Common myeloid progenitor, CD34-positive (primary cell): ENCODE measurements around the gene FCRL1.

Experiments
- CTCF ChIA-PET: fragments of 350-600 bp; sonication (Branson Sonifier 250); formaldehyde crosslinking; loops from one replicate; lab custom pipeline; 2021; ENCODE audit warnings: antibody characterized with exemption; lab: Charles Lee
- POLR2A ChIA-PET: fragments of 350-600 bp; sonication (Branson Sonifier 250); formaldehyde crosslinking; loops from one replicate; lab custom pipeline; 2021; ENCODE audit warnings: antibody characterized with exemption; lab: Charles Lee
- DNase-seq, 3 donors: peaks; one replicate each; pipeline versions ENCODE4 v3.0.0 to v3.0.0-alpha.2; 2013
- H3K27ac ChIP-seq, 2 experiments: 1 replicate in 1 of 2; 2 replicates in 1 of 2; pipeline ENCODE4 v1.7.0; 2013; ENCODE audit warnings: inconsistent platforms in 2 of 2, low read length in 2 of 2, mild to moderate bottlenecking in 2 of 2, low read depth in 1 of 2, moderate library complexity in 1 of 2; ENCODE audit not compliant: severe bottlenecking in 2 of 2, insufficient read depth in 1 of 2, poor library complexity in 1 of 2
- H3K27me3 ChIP-seq, 5 experiments: replicated peaks in 2 of 5; 1 replicate in 3 of 5; 2 replicates in 2 of 5; pipeline versions ENCODE4 v1.6.1 to v1.7.0; 2013; ENCODE audit warnings: low read length in 4 of 5, mild to moderate bottlenecking in 2 of 5, moderate library complexity in 2 of 5, inconsistent platforms in 1 of 5; ENCODE audit not compliant: insufficient read depth in 5 of 5, control insufficient read depth in 4 of 5
- H3K36me3 ChIP-seq, 4 experiments: 1 replicate in 2 of 4; 2 replicates in 2 of 4; pipeline versions ENCODE4 v1.6.1 to v1.7.0; 2013; ENCODE audit warnings: low read length in 3 of 4, control low read depth in 1 of 4, mild to moderate bottlenecking in 1 of 4; ENCODE audit not compliant: control insufficient read depth in 4 of 4, insufficient read depth in 4 of 4
- H3K4me1 ChIP-seq, 4 experiments: 1 replicate in 3 of 4; 2 replicates in 1 of 4; pipeline versions ENCODE4 v1.6.1 to v1.7.1; 2013; ENCODE audit warnings: low read length in 3 of 4, mild to moderate bottlenecking in 3 of 4, control low read depth in 1 of 4, inconsistent platforms in 1 of 4, moderate library complexity in 1 of 4; ENCODE audit not compliant: control insufficient read depth in 4 of 4, insufficient read depth in 4 of 4; ENCODE audit errors: control extremely low read depth in 1 of 4
- H3K4me3 ChIP-seq, 7 experiments: 1 replicate in 4 of 7; 2 replicates in 3 of 7; pipeline versions ENCODE4 v1.5.1 to v1.7.0; 2013; ENCODE audit warnings: mild to moderate bottlenecking in 7 of 7, low read length in 6 of 7, moderate library complexity in 6 of 7, inconsistent platforms in 2 of 7, low read depth in 2 of 7, control low read depth in 1 of 7; ENCODE audit not compliant: insufficient read depth in 4 of 7, control insufficient read depth in 1 of 7; ENCODE audit errors: extremely low read depth in 1 of 7
- H3K9me3 ChIP-seq, 5 experiments: 1 replicate in 4 of 5; 2 replicates in 1 of 5; pipeline versions ENCODE4 v1.6.1 to v1.7.1; 2013; ENCODE audit warnings: low read length in 4 of 5, mild to moderate bottlenecking in 2 of 5, inconsistent platforms in 1 of 5, low read depth in 1 of 5, moderate library complexity in 1 of 5; ENCODE audit not compliant: control insufficient read depth in 4 of 5, insufficient read depth in 2 of 5; ENCODE audit errors: control extremely low read depth in 1 of 5
- WGBS: methylation state at CpG from one replicate; pipeline ENCODE4 v1.1.5; 2013; ENCODE audit not compliant: insufficient coverage; 5-methylcytosine and 5-hydroxymethylcytosine counted together

Gene FCRL1

DNA sequence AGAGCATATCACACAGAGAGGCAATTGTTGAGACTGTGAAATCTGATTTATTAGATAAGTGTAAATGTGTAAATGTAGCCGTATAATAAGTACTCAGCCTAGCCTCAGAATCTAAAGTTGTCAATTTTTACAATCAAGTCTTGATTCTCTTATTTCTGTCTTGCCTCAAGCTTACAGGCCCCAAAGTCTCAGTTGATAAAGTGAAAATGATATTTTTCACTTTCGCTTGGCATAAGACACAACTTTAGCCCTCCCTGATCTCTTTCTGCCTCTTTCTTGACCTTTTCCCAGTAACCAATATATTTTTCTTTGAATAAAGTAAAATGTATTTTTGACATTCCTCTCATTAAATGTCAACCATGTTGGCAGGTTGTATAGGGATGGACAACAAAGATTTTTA, 11.0 kb upstream of the FCRL1 start:
- Histone ChIP-seq H3K27ac (no peak overlapping the region), H3K9me3 (peaks cover 0 to 3% (median 2%) of the 10 kb centered on the region in 5 experiments), H3K4me3 (no peak overlapping the region), H3K27me3 (no peaks in the 10 kb centered on the region), H3K4me1 (no peaks in the 10 kb centered on the region), H3K36me3 (no peaks in the 10 kb centered on the region)
- POLR2A ChIA-PET = interaction anchor here (1.0 kb wide), 1 partner anchor 591 kb away, joined by 3 read pairs; no protein-coding TSS in a partner anchor
- WGBS = no CpG with 5 or more reads among the region's 2 CpGs
- CTCF ChIA-PET = interaction anchor here (0.9 kb wide), 1 partner anchor 12 kb away, joined by 3 read pairs; no protein-coding TSS in a partner anchor
- DNase-seq = no peak

GRCh38 chr1:157829711-157830110, 9.8 kb upstream of the FCRL1 start:
- no peak overlapping the region for H3K4me3 ChIP-seq
- peaks cover 0 to 3% (median 2%) of the 10 kb centered on the region in 5 experiments for H3K9me3 ChIP-seq
- WGBS = 80% methylated on average over 1 of the region's 3 CpGs
- DNase-seq = no peak
- H3K27me3 ChIP-seq = peaks cover 0 to 2% (median 0%) of the 10 kb centered on the region in 5 experiments
- H3K4me1 ChIP-seq = no peaks in the 10 kb centered on the region
- H3K36me3 ChIP-seq = no peaks in the 10 kb centered on the region
- H3K27ac ChIP-seq = no peak overlapping the region
- ChIA-PET CTCF (interaction anchor here (2.0 kb wide), 1 partner anchor 25 kb away, joined by 5 read pairs; no protein-coding TSS in a partner anchor), POLR2A (no interaction called here)

DNA sequence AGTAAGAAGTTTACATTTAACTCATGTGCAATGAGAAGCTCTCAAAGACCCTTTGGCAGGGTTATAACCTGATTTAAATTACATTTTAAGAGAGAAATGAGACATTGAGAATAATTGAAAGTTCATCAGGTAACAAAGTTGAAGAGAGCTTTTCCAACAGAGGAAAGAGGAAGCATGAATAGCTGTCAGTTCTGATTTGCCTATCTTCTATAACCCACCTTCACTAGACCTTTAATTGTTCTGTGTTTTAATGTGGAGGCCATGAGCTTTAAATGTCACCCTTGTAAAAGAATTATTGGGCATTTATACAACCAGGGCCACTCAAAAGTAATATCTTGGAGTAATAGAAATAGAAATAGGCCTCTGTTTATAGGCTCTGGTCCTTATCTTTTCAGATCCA, 9.3 kb upstream of the FCRL1 start:
- peaks cover 0 to 3% (median 0%) of the 10 kb centered on the region in 5 experiments for H3K27me3 ChIP-seq

DNA sequence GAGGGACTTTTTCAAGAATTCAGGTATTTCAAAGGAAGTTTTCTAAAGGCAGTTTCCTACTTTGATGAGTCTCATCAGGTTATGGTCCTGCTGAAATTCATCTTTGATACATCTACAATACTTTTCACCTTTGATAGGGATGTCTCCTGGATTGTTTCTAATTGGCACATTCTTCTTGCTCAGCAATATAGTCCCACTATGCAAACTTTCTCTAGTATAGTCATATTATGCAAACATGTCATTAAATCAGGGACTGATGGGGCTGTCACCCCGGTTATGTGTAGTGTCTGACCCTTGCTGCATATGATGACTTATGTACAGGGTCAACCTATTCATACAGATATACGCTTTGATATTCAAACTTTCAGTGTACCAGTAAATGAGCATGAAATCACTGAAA, 379 bp upstream of the FCRL1 start:
- H3K9me3 ChIP-seq = peaks cover 0 to 2% (median 0%) of the 10 kb centered on the region in 5 experiments
- ChIA-PET POLR2A (no interaction called here), CTCF (no interaction called here)
- DNase-seq = no peak
- no peak overlapping the region for H3K27ac ChIP-seq
- H3K36me3 ChIP-seq = no peaks in the 10 kb centered on the region
- peaks cover 0 to 3% (median 0%) of the 10 kb centered on the region in 5 experiments for H3K27me3 ChIP-seq
- H3K4me3 ChIP-seq = no peak overlapping the region
- peaks cover 0 to 7% (median 4%) of the 10 kb centered on the region in 4 experiments for H3K4me1 ChIP-seq
- WGBS = 80% methylated on average over 1 of the region's 2 CpGs

More for the DNA sequence above, 9.3 kb upstream of the FCRL1 start:
- no peak overlapping the region for H3K4me3 ChIP-seq
- no peaks in the 10 kb centered on the region for H3K4me1 ChIP-seq
- peaks cover 0 to 3% (median 2%) of the 10 kb centered on the region in 5 experiments for H3K9me3 ChIP-seq
- ChIA-PET CTCF (interaction anchor here (1.4 to 2.0 kb wide), 2 partner anchors 22 to 25 kb away, joined by 3 to 5 read pairs; no protein-coding TSS in a partner anchor), POLR2A (no interaction called here)
- no peak overlapping the region for H3K27ac ChIP-seq
- no peak for DNase-seq
- H3K36me3 ChIP-seq = no peaks in the 10 kb centered on the region

DNA sequence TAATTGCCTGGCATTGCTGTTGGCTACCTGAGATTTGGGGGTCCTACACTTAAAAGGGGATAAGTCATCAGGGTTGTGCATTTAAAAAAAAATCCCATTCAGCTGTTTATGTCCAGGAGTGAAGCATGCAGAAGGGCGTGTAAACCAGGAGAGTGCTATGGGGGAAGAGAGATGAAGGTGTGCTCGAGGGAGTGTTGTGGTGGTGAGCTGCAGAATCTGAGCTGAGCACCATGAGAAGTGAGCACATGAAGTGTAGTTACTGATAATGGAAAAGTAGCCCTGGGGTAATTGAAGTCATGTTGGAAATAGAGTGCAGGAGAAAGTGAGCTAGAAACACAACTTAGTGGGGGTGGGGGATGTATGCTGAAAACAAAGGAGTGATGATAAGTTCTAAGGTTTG, 705 bp downstream of the FCRL1 start:
- H3K4me3 ChIP-seq = no peak overlapping the region
- peaks cover 0 to 7% (median 4%) of the 10 kb centered on the region in 4 experiments for H3K4me1 ChIP-seq
- no peaks in the 10 kb centered on the region for H3K27me3 ChIP-seq
- H3K27ac ChIP-seq = no peak overlapping the region
- H3K36me3 ChIP-seq = no peaks in the 10 kb centered on the region
- ChIA-PET CTCF (interaction anchor here (1.0 to 1.3 kb wide), 2 partner anchors 21 to 43 kb away, joined by 3 read pairs; no protein-coding TSS in a partner anchor), POLR2A (no interaction called here)
- 100% methylated on average over 2 of the region's 2 CpGs for WGBS
- no peak for DNase-seq
- peaks cover 0 to 3% (median under 1%) of the 10 kb centered on the region in 5 experiments for H3K9me3 ChIP-seq

DNA sequence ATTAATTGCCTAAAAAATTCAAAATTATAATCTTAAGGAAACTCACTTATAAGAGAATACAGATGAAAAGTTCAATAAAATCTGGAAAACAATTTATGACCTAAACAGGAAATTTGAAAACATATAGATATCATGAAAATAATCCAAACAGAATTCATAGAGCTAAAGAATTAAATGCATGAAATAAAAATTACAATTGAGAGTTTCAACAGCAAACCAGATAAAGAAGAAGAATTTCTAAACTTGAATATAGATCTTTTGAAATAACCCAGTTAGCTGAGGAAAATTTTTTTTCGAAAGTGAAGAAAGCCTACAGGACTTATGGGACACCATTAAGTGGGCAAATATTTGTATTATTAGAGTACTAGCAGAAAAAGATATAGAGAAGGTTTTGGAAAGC, 6.7 kb downstream of the FCRL1 start:
- no CpG with 5 or more reads among the region's 1 CpG for WGBS
- H3K27me3 ChIP-seq = no peaks in the 10 kb centered on the region
- no peaks in the 10 kb centered on the region for H3K4me1 ChIP-seq
- POLR2A ChIA-PET = no interaction called here
- H3K27ac ChIP-seq = no peak overlapping the region
- H3K4me3 ChIP-seq = no peak overlapping the region
- peak in 1 of 3 donors; percentile 8 for DNase-seq
- CTCF ChIA-PET = no interaction called here
- no peaks in the 10 kb centered on the region for H3K36me3 ChIP-seq
- H3K9me3 ChIP-seq = peaks cover 0 to 30% (median 9%) of the 10 kb centered on the region in 5 experiments

- peak in 2 of 3 donors; percentile 15 to 39 for DNase-seq
Observed at GRCh38 chr1:157806431-157807149, 13.3 kb downstream of the FCRL1 start.

More at GRCh38 chr1:157806431-157807149, 13.3 kb downstream of the FCRL1 start:
- Histone ChIP-seq H3K9me3 (peaks cover 0 to 5% (median 0%) of the 10 kb centered on the region in 5 experiments), H3K27ac (no peak overlapping the region), H3K4me1 (no peaks in the 10 kb centered on the region), H3K27me3 (no peaks in the 10 kb centered on the region), H3K4me3 (no peak overlapping the region), H3K36me3 (no peaks in the 10 kb centered on the region)
- 78% methylated on average over 6 of the region's 6 CpGs for WGBS
- POLR2A ChIA-PET = no interaction called here
- CTCF ChIA-PET = interaction anchor here (1.5 to 2.1 kb wide), 2 partner anchors 24 to 35 kb away, joined by 3 to 5 read pairs; no protein-coding TSS in a partner anchor
